Thyroid gland (tissue), 4 donors: ENCODE measurements around the gene CCT2. TPM values are rescaled to one million over a fixed set of nuclear protein-coding genes. Genes with fewer than 3 reads are reported as not detected.

Experiments
- DNase-seq, 2 donors: peaks; one replicate each; pipeline ENCODE4 v3.0.0-alpha.2; 2019
- H3K27ac ChIP-seq, 3 donors: fragments of 200-600 bp; sonication (generic); 1 replicate in 2 of 3; 2 replicates in 1 of 3; pipeline ENCODE4 v1.5.1; 2016 to 2019; ENCODE audit warnings: mild to moderate bottlenecking in 1 of 3, moderate library complexity in 1 of 3
- H3K27me3 ChIP-seq: fragments of 200-600 bp; sonication (generic); one replicate; pipeline ENCODE4 v1.5.1; 2019
- H3K36me3 ChIP-seq, 2 donors: fragments of 200-600 bp; sonication (generic); one replicate each; pipeline ENCODE4 v1.5.1; 2016 to 2019
- H3K4me1 ChIP-seq, 2 donors: fragments of 200-600 bp; sonication (generic); one replicate each; pipeline ENCODE4 v1.5.1; 2017 to 2019
- H3K4me3 ChIP-seq, 3 donors: fragments of 200-600 bp; sonication (generic); replicated peaks in 1 of 3; 1 replicate in 2 of 3; 2 replicates in 1 of 3; pipeline ENCODE4 v1.5.1; 2016; ENCODE audit warnings: mild to moderate bottlenecking in 1 of 3
- H3K9me3 ChIP-seq: fragments of 200-600 bp; sonication (generic); one replicate; pipeline ENCODE4 v1.5.1; 2017
- POLR2A ChIP-seq, 2 donors: fragments of 450-650 bp; IDR thresholded peaks; one replicate each; pipeline ENCODE4 v1.6.1; 2017; ENCODE audit warnings: antibody characterized with exemption in 2 of 2, mild to moderate bottlenecking in 2 of 2, moderate library complexity in 1 of 2
- WGBS, 2 donors: methylation state at CpG; one replicate each; pipeline ENCODE4 v1.1.5; 2017; 5-methylcytosine and 5-hydroxymethylcytosine counted together
- intact Hi-C: fragments of 100-400 bp; cut with DNase I; formaldehyde crosslinking; loops from one replicate; pipeline ENCODE4 v1.15.1; 2023
- total RNA-seq, 4 donors: library from RNA; depleted of rRNA; stranded (reverse); fragments of >200 nt; gene quantifications; one replicate each; pipeline ENCODE4 v1.2.3, GENCODE V29; 2016
- TF ChIP-seq, protein P1 (sequence below), 6 experiments: fragments of 200-600 bp in 3 of 6; fragments of 450-650 bp in 3 of 6; sonication (generic) in 3 of 6; IDR thresholded peaks; one replicate each; pipeline ENCODE4 v1.5.1; 2016 to 2019; ENCODE audit warnings: antibody characterized with exemption in 6 of 6, mild to moderate bottlenecking in 2 of 6, inconsistent platforms in 1 of 6, moderate library complexity in 1 of 6

CCT2 gene
- total RNA-seq, 4 donors from 2014 or later = 90.9 to 174 (median 117) TPM

DNA sequence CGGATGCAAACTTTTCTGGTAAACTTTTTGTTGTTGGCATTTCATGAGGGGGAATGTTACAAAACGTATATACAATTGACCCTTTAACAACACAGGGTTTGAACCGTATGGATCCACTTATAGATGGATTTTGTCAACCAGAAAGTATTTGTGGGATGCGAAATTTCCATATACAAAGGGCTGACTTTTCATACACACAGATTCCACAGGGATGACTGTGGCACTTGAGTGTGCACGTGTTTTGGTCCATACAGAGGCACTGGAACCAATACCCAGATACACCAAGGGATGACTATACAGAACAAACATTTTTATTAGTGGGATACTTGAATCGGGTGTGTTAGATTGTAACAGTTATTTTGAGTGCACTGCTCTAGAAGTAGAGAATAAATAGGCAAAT lies 29.8 kb upstream of the CCT2 start:
- Histone ChIP-seq H3K27ac (no peak overlapping the region), H3K4me1 (peaks cover 5 to 9% of the 10 kb centered on the region in 2 donors), H3K36me3 (no peaks in the 10 kb centered on the region), H3K9me3 (no peaks in the 10 kb centered on the region), H3K27me3 (no peaks in the 10 kb centered on the region), H3K4me3 (no peak overlapping the region)
- DNase-seq = no peak
- 80 to 86% methylated on average over 6 of the region's 6 CpGs for whole genome bisulfite sequencing, 2 donors
- intact Hi-C loops = no loop called here
- TF ChIP-seq, protein P1, sequence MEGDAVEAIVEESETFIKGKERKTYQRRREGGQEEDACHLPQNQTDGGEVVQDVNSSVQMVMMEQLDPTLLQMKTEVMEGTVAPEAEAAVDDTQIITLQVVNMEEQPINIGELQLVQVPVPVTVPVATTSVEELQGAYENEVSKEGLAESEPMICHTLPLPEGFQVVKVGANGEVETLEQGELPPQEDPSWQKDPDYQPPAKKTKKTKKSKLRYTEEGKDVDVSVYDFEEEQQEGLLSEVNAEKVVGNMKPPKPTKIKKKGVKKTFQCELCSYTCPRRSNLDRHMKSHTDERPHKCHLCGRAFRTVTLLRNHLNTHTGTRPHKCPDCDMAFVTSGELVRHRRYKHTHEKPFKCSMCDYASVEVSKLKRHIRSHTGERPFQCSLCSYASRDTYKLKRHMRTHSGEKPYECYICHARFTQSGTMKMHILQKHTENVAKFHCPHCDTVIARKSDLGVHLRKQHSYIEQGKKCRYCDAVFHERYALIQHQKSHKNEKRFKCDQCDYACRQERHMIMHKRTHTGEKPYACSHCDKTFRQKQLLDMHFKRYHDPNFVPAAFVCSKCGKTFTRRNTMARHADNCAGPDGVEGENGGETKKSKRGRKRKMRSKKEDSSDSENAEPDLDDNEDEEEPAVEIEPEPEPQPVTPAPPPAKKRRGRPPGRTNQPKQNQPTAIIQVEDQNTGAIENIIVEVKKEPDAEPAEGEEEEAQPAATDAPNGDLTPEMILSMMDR (IDR thresholded peaks at IDR 0.05) = no peak
- no peak for TF ChIP-seq POLR2A (IDR thresholded peaks at IDR 0.05)

- WGBS, 2 donors = 95 to 96% methylated on average over 9 of the region's 9 CpGs
- no peak overlapping the region for H3K4me3 ChIP-seq
- intact Hi-C loops = no loop called here
- DNase-seq = no peak
- H3K4me1 ChIP-seq = peaks cover 5 to 9% of the 10 kb centered on the region in 2 donors
- TF ChIP-seq, protein P1 (IDR thresholded peaks at IDR 0.05) = no peak
- no peak overlapping the region for H3K27ac ChIP-seq
- H3K27me3 ChIP-seq = no peaks in the 10 kb centered on the region
- H3K9me3 ChIP-seq = no peaks in the 10 kb centered on the region
- H3K36me3 ChIP-seq = no peaks in the 10 kb centered on the region
These were observed 28.9 kb upstream of the CCT2 start for GRCh38 chr12:69556383-69556782.

- H3K9me3 ChIP-seq = no peaks in the 10 kb centered on the region
- WGBS, 2 donors = 93 to 98% methylated on average over 2 of the region's 2 CpGs
- no peak for DNase-seq
- H3K4me1 ChIP-seq = no peaks in the 10 kb centered on the region
- TF ChIP-seq POLR2A (IDR thresholded peaks at IDR 0.05) = no peak
- TF ChIP-seq, protein P1 (IDR thresholded peaks at IDR 0.05) = no peak
- H3K36me3 ChIP-seq = no peaks in the 10 kb centered on the region
- no peak overlapping the region for H3K4me3 ChIP-seq
- H3K27ac ChIP-seq = no peak overlapping the region
- H3K27me3 ChIP-seq = no peaks in the 10 kb centered on the region
- intact Hi-C loops = no loop called here
These were observed 22.0 kb upstream of the CCT2 start for GRCh38 chr12:69563166-69563762.

DNA sequence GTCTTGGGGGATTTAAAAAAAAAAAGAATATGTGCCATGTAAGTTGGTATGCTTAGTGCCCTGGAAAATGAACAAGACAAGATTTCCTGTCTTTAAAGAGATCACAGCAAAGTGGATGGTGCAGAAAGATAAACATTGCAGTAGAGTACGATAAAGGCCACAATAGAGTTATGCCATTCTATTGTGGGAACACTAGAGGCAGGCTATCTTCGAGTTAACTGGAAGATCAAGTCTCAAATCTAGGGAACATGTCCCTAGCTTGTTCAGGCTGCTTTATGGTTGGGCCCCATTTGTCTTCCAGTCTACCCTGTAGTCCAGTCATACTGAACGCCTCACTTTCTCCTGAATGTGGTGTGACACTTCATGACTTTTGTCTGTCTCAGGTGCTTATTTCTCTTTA lies 18.7 kb upstream of the CCT2 start:
- Histone ChIP-seq H3K4me3 (no peak overlapping the region), H3K9me3 (no peaks in the 10 kb centered on the region), H3K27ac (no peak overlapping the region), H3K36me3 (no peaks in the 10 kb centered on the region), H3K27me3 (no peaks in the 10 kb centered on the region), H3K4me1 (no peaks in the 10 kb centered on the region)
- intact Hi-C loops = no loop called here
- TF ChIP-seq POLR2A (IDR thresholded peaks at IDR 0.05) = no peak
- DNase-seq = no peak
- WGBS, 2 donors = 78 to 81% methylated on average over 3 of the region's 3 CpGs

GRCh38 chr12:69569236-69569635 lies 16.0 kb upstream of the CCT2 start:
- Histone ChIP-seq H3K27ac (no peak overlapping the region), H3K9me3 (no peaks in the 10 kb centered on the region), H3K27me3 (no peaks in the 10 kb centered on the region), H3K4me1 (no peaks in the 10 kb centered on the region), H3K36me3 (peaks cover 8 to 9% of the 10 kb centered on the region in 2 donors), H3K4me3 (no peak overlapping the region)
- WGBS, 2 donors = 81 to 95% methylated on average over 4 of the region's 4 CpGs
- DNase-seq = no peak
- TF ChIP-seq, protein P1 (IDR thresholded peaks at IDR 0.05) = no peak
- intact Hi-C loops = no loop called here
